G401 (cell line): ENCODE results near the gene SYPL2. TPM values are rescaled to one million over a fixed set of nuclear protein-coding genes. Genes with fewer than 3 reads are reported as not detected.
"Not testable (repeated sequence)": the region's sequence is repeated elsewhere in the genome, so short reads cannot be mapped to it uniquely, and the experiment has no call there.

Experiments used
- DNase-seq: peaks from one replicate; pipeline ENCODE4 v3.0.0-alpha.2; 2015; ENCODE audit warnings: low spot score
- in situ Hi-C: cut with HindIII; loops from 2 replicates; pipeline ENCODE4 v1.10.0; 2016; ENCODE audit warnings: low sequenced_read_pairs, mixed read lengths
- total RNA-seq: library from RNA; depleted of rRNA; stranded (reverse); fragments of >200 nt; shearing (Covaris generic); gene quantifications from 2 replicates; pipeline ENCODE4 v1.2.3, GENCODE V29; 2014

Gene SYPL2
- total RNA-seq, 1 experiment from 2014 or later: not detected

DNA sequence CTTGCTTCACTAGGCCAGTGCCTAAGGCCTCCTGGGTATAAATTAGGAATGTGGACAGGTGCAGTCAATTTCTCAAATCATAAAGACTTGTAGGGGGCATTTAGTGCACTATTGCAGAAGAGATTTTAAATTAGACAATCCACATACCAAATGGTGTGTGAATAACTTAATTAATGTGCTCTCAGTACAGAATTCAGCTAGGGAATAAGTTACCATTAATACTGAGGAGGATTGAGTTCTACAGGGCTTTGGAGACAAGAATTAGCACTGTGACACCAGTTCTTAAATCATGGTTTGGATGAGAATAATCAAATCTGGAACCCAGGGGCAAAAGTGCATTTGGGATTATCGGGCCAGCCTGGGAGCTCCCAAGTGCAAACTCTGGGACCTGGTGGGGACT lies 1.7 kb downstream of the SYPL2 start:
- no peak for DNase-seq
- in situ Hi-C loops: no loop called here

DNA sequence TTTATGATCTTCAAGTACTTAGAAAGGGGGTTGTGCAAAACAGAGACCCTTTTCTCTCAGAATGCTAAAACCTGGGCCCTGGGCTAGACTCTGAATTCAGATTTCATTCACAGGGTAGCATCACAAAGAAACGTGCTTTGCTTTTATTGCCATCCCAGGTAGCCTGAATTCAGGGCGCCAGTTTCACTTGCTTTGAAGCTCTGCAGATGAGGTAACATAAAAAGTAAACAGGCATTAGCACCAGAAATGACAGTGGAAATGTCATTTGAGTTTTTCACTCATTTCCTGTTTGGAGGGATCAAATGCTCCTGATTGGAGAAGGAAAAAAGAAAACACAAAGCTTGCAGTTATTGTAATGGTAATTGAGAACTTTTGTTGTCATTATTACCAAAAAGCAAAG lies 2.6 kb downstream of the SYPL2 start:
- in situ Hi-C loops: no loop called here

DNA sequence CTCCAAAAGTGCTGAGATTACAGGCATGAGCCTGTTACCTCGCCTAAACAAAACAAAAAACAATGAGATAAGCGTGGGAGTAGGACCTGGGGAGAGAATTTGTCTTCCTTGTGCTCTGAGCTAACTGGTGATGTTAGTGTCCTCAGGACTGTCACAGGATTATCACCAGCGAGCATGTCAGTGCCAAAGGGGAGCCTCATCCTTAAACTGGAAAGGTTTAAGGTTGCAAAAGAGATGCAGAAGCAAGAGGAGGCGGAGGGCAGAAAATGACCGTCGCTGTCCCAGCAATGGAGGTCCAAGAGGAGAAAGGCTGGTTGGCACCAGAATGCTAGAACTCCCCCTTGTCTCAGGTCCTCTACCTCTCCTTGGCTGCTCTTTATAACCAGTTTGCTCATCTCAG lies 3.9 kb downstream of the SYPL2 start:
- DNase-seq: no peak
- in situ Hi-C loops: no loop called here

More for the DNA sequence above, 2.6 kb downstream of the SYPL2 start:
- DNase-seq: no peak

DNA sequence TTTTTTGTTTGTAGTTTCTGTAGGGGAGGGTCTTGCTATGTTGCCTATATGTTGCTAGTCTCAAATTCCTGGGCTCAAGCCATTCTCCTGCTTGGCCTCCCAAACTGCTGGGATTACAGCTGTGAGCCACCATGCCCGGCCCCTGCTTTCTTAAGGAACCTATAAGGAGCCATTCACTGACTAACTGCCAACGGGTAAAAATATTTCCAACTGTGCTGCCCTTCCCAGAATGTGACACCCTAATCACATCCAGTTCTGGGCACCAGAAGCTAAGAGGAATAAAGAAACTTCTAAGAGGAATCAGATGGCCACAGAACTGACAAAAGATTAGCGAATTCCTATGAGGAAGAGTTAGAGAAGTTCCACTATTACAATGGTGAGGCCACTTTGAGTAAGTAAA lies 6.4 kb downstream of the SYPL2 start:
- in situ Hi-C loops: no loop called here
- DNase-seq: no peak

GRCh38 chr1:109473284-109474057 lies 7.1 kb downstream of the SYPL2 start:
- DNase-seq, in situ Hi-C loops: not testable (repeated sequence)

GRCh38 chr1:109474697-109475096 lies 8.4 kb downstream of the SYPL2 start:
- in situ Hi-C loops: no loop called here
- no peak for DNase-seq

- no peak for DNase-seq
- in situ Hi-C loops: no loop called here
Observed at GRCh38 chr1:109475261-109475660, 8.9 kb downstream of the SYPL2 start.

GRCh38 chr1:109476825-109477224 lies 10.5 kb downstream of the SYPL2 start:
- no peak for DNase-seq
- in situ Hi-C loops: no loop called here

- in situ Hi-C loops: no loop called here
- no peak for DNase-seq
Observed at GRCh38 chr1:109477821-109478220, 11.5 kb downstream of the SYPL2 start.

GRCh38 chr1:109478806-109479205 lies 12.5 kb downstream of the SYPL2 start:
- DNase-seq: no peak
- in situ Hi-C loops: no loop called here

DNA sequence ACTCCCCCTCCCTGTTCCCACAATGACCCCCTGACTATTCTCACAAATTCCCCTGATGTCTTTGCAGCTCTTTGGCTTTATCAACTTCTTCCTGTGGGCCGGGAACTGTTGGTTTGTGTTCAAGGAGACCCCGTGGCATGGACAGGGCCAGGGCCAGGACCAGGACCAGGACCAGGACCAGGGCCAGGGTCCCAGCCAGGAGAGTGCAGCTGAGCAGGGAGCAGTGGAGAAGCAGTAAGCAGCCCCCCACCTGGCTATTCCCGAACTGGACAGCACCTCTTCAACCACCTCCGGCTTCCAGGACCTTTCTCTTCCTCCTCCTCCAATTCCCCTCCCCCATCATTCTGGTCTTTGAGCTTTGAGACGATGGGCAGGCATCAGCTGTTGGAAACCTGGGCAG lies 13.0 kb downstream of the SYPL2 start:
- DNase-seq: no peak
- in situ Hi-C loops: no loop called here

DNA sequence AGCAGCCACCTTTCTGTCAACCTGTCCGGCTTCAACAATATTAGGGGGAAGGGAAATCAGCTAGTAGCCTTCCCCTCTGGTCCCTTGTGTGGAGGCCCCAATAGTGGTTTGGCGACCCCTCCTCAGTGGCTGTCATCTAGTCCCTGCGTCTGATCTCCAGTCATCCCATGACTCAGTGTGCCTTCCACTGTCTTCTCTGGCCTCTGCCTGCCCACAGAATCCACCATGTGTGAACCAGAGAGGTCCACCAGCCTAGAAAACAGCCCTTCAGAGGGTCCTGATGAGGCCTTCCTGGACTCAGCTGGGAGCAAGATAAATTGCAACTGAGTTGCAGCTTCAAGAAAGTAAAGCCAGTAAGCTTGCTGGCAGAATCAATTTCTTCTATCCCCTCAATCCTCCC lies 13.6 kb downstream of the SYPL2 start:
- no peak for DNase-seq
- in situ Hi-C loops: no loop called here

DNA sequence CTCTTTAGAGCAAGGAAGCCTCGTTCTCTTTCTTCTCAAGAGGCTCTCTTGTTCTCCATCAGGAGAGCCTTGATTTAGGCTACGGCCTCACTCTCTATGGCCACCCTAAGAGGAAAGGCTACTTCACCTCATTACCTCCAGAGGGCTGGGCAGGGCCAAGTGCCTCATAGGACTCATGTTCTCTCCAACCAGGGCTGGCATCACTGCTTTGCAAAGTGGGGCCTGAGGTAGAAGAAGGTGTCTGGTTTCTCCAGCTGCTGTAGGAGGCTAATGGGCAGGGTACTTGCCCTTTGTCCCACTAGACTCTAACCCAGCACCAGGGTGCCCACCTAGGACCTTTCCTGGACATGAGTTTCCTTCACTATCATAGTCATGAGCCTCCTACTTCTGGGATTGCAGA lies 15.3 kb downstream of the SYPL2 start:
- in situ Hi-C loops: no loop called here
- DNase-seq: no peak

DNA sequence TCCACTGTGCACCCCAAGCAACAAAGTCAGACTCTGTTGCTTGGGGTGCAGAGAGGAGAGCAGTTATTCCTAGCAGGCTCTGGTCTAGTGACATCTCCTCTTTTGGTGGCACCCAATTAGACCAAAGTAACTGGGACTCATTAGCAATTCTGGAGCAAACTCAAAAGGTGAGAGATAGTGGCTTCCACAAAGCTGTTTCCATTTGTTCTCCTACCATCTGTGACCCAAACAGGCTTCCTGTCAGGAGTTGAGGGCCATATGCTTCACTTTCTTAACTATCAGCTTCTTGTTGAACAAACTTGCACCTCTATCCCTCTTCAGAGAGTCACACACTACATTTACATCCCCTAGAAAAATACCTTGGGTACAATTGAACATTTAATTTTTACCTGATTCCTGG lies 15.9 kb downstream of the SYPL2 start:
- peak; percentile 66 for DNase-seq
- in situ Hi-C loops: no loop called here

- peak; percentile 74 for DNase-seq
- in situ Hi-C loops: no loop called here
Observed at GRCh38 chr1:109482791-109483671, 16.7 kb downstream of the SYPL2 start.

DNA sequence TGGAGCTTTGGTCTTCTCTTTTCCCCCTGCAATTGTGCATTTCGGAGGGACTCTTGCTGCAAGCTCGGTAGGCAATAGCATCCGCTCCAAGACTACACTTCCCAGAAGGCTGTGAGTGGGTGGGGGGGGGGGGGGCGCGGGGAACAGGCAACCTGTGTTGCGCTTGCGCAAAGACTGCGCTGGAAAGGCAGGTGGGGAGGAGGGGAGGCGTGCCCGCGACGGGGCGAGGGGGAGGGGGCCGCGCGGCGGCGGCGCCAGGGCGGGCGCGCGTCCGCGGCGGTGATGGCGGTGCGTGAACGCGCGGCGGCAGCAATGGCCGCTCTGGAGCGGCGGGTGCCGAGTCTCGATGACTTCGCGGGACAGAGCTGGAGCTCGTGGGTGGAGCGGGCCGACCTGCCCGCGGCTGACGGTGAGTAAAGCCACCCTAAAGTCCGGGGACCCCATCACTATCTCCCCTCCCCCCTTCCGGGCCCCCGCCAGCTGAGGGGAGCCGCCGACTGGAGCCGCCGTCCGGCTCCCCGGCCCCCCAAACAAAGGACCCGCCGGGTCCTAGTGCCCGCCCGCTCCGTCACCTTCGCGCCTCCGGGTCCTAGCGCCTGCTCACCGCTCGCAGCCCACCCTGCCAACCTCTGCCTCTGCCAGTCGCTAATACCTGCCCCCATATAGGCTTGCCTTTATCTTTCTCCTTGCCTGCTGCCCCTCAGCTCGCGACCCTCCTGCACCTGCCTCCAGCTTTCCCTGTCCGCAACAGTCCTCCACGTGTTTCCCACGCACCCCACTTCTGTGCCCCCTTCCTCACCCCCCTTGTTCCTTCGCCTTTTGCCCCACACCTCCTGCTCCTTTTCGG lies 17.5 kb downstream of the SYPL2 start, which contains the start of gene ATXN7L2:
Gene ATXN7L2 (plus strand): TSS at position 234 of the 847 bp plus-strand sequence. CDS start 49 bp downstream, at position 283.
- peak; percentile 93 for DNase-seq
- in situ Hi-C loops: no loop called here

GRCh38 chr1:109484519-109484975 lies 18.2 kb downstream of the SYPL2 start:
- DNase-seq: no peak
- in situ Hi-C loops: no loop called here

GRCh38 chr1:109485001-109485400 lies 18.7 kb downstream of the SYPL2 start:
- no peak for DNase-seq
- in situ Hi-C loops: no loop called here

DNA sequence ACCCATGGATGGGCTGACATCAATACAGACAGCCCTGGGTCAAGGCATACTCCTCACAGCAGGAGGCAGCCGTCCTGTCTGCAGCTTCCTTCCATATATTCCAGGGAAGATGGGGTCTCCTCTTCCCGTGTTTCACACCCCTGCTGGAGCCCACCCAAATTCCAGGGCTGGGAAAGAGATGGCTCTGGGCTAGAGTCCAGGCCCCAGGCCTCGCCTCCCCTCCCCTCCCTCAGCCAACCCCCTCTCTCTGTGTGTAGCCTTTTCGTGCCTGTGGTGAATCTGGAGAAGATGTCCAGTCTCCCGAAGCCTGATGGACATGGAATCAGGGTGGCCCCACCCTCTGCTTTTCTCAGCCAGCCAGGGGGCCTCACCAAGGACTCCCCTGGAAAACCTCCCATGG lies 20.9 kb downstream of the SYPL2 start:
- in situ Hi-C loops: no loop called here
- DNase-seq: no peak
